Astrocyte of the hippocampus (primary cell): Measurements from ENCODE around the gene OR5J2.
"Not testable (repeated sequence)": the region's sequence is repeated elsewhere in the genome, so short reads cannot be mapped to it uniquely, and the experiment has no call there.

Experiments
- DNase-seq: peaks from one replicate; pipeline ENCODE4 v3.0.0; 2011; ENCODE audit warnings: low read depth, low spot score

The OR5J2 gene

DNA sequence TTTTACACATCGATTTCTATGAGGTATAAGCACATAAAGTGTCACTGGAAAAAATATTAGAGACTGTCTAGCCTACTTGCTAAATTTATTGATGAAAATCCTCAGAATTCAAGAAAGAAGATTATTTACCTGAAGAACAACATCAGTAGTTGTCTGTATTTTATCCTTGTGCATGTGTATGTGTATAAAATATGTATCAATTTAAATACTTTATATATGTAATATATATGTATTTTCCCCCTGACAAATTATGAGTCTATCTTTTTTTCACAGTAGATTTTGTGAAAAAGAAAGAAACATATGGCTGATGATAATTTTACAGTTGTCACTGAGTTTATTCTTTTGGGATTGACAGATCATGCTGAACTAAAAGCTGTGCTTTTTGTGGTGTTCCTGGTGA, at the start of gene OR5J2:
Gene OR5J2, plus strand, starts transcription at position 301 of the 400 bp plus-strand sequence. Its CDS starts 0 bp downstream, at position 301.
- no peak for DNase-seq

DNA sequence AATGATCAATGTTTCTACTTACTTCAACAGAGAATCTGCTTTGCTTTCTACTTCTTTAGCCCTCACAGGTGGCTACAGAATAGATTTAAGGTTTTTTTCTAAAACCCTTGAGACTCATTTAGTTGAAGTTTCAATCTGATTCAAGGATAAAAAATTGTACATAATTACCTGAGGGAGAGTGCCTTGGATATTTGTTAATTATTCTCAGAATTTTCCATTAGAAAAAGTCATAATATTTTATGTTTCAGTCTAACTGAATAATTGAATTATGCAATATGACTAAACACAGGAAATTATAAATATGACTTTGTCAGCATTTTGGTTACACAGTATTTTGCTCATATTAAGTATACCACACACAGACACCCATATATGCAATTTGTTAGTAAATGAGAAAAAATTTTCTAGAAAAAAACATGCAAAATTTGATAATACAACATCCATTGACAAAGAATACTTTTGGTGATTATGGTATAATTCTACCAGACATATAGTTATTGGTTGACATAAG, 36.2 kb upstream of the OR5J2 start, which contains the start of gene OR8J3:
Gene OR8J3, minus strand, starts transcription at position 51 of the 511 bp plus-strand sequence. CDS start 2,483 bp downstream, outside the sequence.
- DNase-seq: no peak

DNA sequence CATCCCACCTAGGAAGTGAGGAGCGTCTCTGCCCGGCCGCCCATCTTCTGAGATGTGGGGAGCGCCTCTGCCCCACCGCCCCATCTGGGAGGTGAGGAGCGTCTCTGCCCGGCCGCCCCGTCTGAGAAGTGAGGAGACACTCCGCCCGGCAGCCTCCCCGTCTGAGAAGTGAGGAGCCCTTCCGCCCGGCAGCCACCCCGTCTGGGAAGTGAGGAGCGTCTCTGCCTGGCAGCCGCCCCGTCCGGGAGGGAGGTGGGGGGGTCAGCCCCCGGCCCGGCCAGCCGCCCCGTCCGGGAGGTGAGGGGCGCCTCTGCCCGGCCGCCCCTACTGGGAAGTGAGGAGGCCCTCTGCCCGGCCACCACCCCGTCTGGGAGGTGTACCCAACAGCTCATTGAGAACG, 32.7 kb upstream of the OR5J2 start:
- DNase-seq: not testable (repeated sequence)

DNA sequence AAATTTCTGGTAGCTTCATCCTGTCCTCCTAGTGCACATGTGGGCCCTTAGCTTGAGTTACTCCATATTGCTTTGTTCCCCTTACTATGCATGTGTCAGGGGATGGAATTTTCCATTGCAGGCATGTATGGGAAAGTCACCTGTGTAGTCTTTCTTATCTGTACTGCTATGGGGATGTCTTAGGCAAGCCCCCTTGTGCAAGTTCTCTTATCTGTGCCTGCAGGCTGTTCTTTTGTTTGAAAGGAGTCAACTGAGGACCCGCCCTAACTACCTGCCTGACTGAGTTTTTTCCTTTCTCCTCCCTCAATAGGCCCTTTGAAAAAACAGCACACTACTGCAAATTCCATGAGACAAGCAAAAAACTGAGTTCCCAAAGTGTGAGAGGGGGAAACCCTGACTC, 25.0 kb upstream of the OR5J2 start:
- no peak for DNase-seq

DNA sequence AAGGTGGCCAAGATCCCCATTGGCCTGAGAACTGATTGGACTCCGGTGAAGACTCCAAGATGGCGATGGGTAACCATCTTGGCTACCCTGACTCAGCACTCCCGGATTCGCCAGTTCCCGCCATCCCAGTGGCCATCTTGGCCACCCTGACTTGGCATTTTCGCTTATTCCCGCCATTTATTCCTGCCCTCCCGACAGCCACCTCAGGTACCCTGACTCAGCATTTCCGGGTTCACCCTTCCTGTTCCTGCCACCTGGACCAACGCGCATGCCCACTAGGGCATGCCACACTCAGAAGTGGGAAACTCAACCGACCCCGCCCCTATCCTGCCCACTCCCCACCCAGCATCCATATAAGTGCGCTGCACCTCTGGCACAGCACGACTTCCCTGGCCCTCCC, 24.1 kb upstream of the OR5J2 start:
- DNase-seq: no peak

DNA sequence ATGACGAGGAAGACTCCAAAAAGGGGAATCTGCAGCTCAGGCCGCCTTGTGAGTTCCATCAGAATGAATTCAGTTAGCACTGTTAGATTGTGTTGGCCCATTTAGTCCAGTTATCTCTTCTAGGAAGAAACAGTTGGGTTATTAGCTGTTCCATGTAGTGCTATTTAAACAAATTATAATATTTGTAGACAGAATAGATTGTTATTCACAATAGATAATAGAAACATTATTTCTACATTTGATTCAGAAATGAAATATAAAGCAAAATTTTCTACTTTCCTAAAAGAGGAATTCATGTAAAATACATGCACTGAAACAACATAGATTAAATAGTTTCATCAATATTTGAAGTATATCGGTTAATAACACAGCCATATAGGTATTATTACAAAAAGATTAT, 16.2 kb upstream of the OR5J2 start, which contains the start of gene OR8K5:
Gene OR8K5, minus strand, starts transcription at position 101 of the 400 bp plus-strand sequence. Its CDS starts 0 bp downstream, at position 101.
- DNase-seq: no peak

DNA sequence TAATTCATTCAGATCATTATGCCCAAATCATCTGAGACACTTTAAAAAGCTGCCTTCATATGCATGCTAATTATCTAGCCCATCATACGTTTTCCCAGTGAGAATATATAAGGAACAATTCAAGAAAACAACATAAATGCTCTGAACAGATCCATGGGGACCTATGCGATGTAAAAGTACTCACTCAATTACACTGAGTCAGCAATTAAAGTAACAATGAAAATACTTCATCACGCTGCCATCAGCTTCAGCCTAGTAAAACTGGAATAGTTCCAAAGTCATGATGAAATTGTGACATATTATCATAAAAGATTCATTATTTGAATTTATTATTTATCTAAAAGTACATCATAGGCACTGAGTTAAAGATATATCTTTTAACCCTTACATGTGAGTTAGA, 12.6 kb upstream of the OR5J2 start:
- DNase-seq: no peak

DNA sequence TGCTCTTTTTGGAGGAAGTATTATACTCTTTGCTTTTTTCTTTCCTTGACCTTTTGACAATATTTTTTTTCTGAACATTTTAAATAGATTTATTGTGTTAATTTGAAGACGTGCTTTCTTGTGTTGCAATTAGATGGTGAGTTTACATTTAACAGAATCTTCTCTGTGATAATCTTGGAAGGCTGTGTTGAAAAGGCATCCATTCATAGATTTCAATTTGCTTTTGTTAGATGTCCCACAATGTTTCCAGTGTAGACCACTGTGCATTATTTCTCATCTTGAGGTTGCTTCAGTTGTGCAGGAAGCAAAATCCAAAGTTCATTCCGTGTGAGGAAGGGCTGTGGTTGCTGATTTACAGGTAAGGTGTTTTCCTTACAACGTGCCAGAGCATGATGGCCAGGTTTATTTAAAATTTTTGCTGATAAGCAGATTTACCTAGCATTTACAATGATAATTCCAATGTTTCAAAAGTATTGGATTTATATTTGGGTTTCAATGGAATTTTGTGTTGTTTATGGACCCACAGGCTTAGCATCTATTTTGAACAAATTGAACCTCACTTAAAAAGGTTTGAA, 4.1 kb upstream of the OR5J2 start:
- DNase-seq: no peak

DNA sequence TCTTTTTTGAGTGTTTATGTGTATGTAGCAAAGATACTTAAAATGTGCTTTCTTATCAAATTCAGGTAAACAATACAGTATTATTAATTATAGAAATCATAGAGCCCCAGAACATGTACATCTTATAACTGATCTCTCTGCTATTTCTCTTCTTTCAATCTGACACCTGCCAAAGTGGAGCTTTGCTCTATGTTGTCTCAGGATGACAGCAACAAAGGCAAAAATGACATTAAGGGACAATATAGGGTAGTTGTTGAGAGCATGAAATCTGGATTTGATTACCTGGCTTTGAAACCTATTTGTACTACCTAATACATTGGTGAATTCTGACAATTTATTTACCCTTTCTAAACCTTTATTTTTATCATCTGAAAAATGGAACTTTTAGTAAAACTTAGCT, 7.0 kb downstream of the OR5J2 start:
- no peak for DNase-seq

DNA sequence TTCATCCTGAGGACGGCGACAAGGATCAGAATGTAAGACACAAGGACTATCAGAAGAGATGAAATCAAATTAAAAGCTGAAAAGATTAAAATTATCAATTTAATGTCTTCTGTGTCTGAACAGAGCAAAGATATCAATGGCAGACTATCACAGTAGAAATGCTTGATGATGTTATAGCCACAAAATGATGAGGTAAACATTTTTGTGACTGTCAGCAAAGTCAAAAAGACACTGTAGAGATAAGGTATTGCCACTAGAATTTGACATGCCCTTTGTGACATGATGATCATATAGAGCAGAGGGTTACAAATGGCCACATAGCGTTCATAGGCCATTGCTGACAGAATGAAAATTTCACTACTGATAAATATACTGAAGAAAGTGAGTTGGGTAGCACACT, 12.2 kb downstream of the OR5J2 start:
- no peak for DNase-seq

DNA sequence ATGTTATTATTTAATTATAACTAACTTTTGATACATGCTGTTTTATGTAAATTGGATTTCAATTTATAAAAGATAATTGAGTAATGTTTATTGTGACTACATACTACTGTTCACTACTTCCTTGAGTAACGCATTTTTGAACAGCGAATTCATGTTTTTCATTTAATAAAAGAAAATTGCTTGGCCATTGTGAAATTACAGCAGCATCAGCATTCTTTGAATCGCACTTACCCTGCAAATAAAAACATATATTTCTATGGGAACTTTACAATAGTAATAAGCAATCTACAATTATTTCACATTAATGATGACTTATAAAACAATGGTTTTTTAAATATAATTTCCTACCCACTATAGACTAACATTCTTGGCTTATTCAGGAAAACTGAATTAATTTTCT, 20.3 kb downstream of the OR5J2 start:
- no peak for DNase-seq

DNA sequence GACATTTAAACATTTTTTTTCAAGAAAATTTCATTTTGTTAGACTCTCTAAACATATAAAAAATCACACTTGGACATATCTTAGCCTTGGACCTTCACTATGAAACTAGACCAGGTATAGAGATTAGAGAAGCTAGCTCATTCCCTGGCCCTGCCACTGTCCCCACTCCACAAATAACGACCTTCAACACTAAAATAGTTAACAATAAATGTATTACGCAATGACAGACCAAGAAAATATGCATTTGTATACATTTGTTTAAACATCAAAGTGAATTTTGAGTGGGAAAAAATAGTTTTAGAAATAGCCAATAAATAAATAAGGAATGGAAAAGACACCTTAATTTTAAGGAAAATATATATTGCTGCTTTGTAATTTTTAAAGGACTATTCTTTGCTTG, 20.9 kb downstream of the OR5J2 start:
- DNase-seq: no peak

DNA sequence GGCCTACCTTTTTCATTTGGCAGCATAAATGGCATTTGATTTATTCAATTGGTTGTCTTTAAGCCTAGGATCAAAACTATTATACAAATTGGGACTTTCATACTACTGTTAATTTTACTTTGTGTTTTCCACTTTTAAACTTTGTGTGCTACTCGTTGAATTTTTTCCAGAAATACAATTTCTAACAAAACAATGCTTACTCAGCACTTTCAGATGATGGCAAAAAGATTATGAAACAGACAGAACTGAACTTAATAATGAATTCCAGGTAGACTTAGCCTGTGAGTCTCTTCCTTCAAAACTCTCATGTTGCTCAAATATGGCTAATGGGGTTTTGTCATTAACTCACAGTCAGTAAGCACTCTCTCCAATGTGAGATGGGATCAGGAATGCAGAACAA, 31.4 kb downstream of the OR5J2 start:
- no peak for DNase-seq

DNA sequence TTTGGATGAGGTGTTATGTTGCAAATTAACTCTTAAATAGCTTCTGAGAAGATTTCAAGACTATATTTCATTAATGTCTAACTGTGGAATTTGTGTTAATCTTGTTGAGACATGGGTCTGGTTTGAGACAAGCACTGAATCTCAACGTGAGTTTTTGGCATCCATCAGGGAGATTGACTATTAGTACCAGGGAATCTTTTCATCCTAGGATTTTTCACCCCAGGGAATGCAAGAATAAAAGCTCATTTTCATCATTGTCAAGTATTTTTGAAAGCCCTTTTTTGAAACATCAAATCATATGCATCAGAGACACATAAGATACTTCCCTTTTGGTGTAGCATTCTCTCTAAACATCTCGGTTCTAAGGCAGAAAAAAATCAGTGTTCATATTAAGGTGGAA, 38.1 kb downstream of the OR5J2 start:
- no peak for DNase-seq

DNA sequence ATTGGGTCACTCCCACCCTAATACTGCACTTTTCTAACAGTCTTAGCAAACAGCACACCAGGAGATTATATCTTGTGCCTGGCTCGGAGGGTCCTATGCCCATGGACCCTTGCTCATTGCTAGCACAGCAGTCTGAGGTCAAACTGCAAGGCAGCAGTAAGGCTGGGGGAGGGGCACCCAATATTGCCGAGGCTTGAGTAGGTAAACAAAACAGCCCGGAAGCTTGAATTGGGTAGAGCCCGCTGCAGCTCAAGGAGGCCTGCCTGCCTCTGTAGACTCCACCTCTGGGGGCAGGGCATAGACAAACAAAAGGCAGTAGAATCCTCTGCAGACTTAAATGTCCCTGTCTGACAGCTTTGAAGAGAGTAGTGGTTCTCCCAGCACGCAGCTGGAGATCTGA, 43.3 kb downstream of the OR5J2 start:
- DNase-seq: not testable (repeated sequence)
